SU-DHL-6 (cell line): ENCODE measurements around the gene RAI1.

Source experiments
- H2AFZ ChIP-seq: fragments of 200-600 bp; sonication (generic); 2 replicates; pipeline ENCODE4 v1.6.1; 2014; ENCODE audit warnings: low read depth, mild to moderate bottlenecking, moderate library complexity, mixed read lengths, antibody characterized with exemption, low read length; ENCODE audit not compliant: severe bottlenecking
- H3F3A ChIP-seq: fragments of 200-600 bp; shearing (Covaris generic); 2 replicates; pipeline ENCODE4 v1.6.0; 2016; ENCODE audit warnings: antibody characterized with exemption, mild to moderate bottlenecking; ENCODE audit not compliant: insufficient read depth
- H3K27ac ChIP-seq: fragments of 200-600 bp; sonication (generic); 2 replicates; pipeline ENCODE4 v1.5.1; 2016; ENCODE audit warnings: low read depth, mild to moderate bottlenecking, low read length, moderate library complexity, mixed read lengths
- H3K27me3 ChIP-seq: fragments of 200-600 bp; sonication (generic), shearing (Covaris generic); 2 replicates; pipeline ENCODE4 v1.6.0; 2014; ENCODE audit warnings: mild to moderate bottlenecking, low read length
- H3K36me3 ChIP-seq: fragments of 200-600 bp; sonication (generic); 2 replicates; pipeline ENCODE4 v1.6.1; 2014; ENCODE audit warnings: mild to moderate bottlenecking, low read length, mixed read lengths
- H3K4me2 ChIP-seq: fragments of 300-600, 200-600 bp; shearing (Covaris generic), sonication (generic); 2 replicates; pipeline ENCODE4 v1.6.0; 2014; ENCODE audit warnings: low read length, low read depth, mild to moderate bottlenecking; ENCODE audit not compliant: poor library complexity, severe bottlenecking
- H3K4me3 ChIP-seq: fragments of 200-600 bp; sonication (generic); 2 replicates; pipeline ENCODE4 v1.5.1; 2014; ENCODE audit warnings: antibody characterized with exemption, low read length, mild to moderate bottlenecking, mixed read lengths; ENCODE audit not compliant: insufficient read depth, poor library complexity, severe bottlenecking
- H3K79me2 ChIP-seq: fragments of 200-600 bp; sonication (generic); 2 replicates; pipeline ENCODE4 v1.6.1; 2014; ENCODE audit warnings: mild to moderate bottlenecking, low read length, moderate library complexity; ENCODE audit not compliant: insufficient read depth
- H3K9ac ChIP-seq: fragments of 200-600 bp; sonication (generic); 2 replicates; pipeline ENCODE4 v1.7.0; 2014; ENCODE audit warnings: mild to moderate bottlenecking, low read length
- H3K9me2 ChIP-seq: fragments of 200-600 bp; sonication (generic); replicated peaks from 2 replicates; pipeline ENCODE4 v1.6.1; 2014; ENCODE audit warnings: low read length; ENCODE audit not compliant: insufficient read depth
- H3K9me3 ChIP-seq: fragments of 200-600 bp; sonication (generic); 2 replicates; pipeline ENCODE4 v1.6.1; 2014; ENCODE audit warnings: low read length, mixed read lengths; ENCODE audit not compliant: insufficient read depth
- H4K20me1 ChIP-seq: fragments of 200-600 bp; sonication (generic); 2 replicates; pipeline ENCODE4 v1.6.1; 2014; ENCODE audit warnings: low read depth, mild to moderate bottlenecking, antibody characterized with exemption, low read length, moderate library complexity, mixed read lengths
- CTCF ChIP-seq: fragments of 200-600 bp; sonication (generic); IDR thresholded peaks from one replicate; pipeline ENCODE4 v1.5.1; 2017; ENCODE audit warnings: antibody characterized with exemption, mild to moderate bottlenecking, low read length, moderate library complexity; ENCODE audit not compliant: insufficient read depth, poor library complexity, severe bottlenecking
- EZH2phosphoT487 ChIP-seq: fragments of 200-600 bp; sonication (generic), shearing (Covaris generic); conservative IDR thresholded peaks from 2 replicates; pipeline ENCODE4 v1.6.1; 2018; ENCODE audit warnings: mild to moderate bottlenecking, antibody characterized with exemption, low read length, moderate library complexity, mixed read lengths

Gene RAI1

GRCh38 chr17:17732892-17733670, 51.8 kb downstream of the RAI1 start:
- Histone ChIP-seq H3K79me2 (no peaks in the 10 kb centered on the region), H3K27me3 (no peaks in the 10 kb centered on the region), H3K9ac (no peak overlapping the region), H3K9me3 (no peaks in the 10 kb centered on the region), H3K27ac (no peak overlapping the region), H3F3A (no peaks in the 10 kb centered on the region), H3K36me3 (no peaks in the 10 kb centered on the region), H3K9me2 (no peaks in the 10 kb centered on the region), H4K20me1 (no peaks in the 10 kb centered on the region), H3K4me2 (no peak overlapping the region), H3K4me3 (no peak overlapping the region), H2AFZ (no peak overlapping the region)
- TF ChIP-seq EZH2phosphoT487: no peak
- no peak for TF ChIP-seq CTCF

- no peak overlapping the region for H3K4me2 ChIP-seq
- H3K9me3 ChIP-seq: no peaks in the 10 kb centered on the region
- TF ChIP-seq EZH2phosphoT487 (no peak), CTCF (no peak)
- no peaks in the 10 kb centered on the region for H3K79me2 ChIP-seq
- no peaks in the 10 kb centered on the region for H3K36me3 ChIP-seq
- H2AFZ ChIP-seq: no peak overlapping the region
- H3K27ac ChIP-seq: no peak overlapping the region
- H3K9ac ChIP-seq: no peak overlapping the region
- H3F3A ChIP-seq: no peaks in the 10 kb centered on the region
- no peak overlapping the region for H3K4me3 ChIP-seq
- H4K20me1 ChIP-seq: no peaks in the 10 kb centered on the region
- H3K27me3 ChIP-seq: no peaks in the 10 kb centered on the region
- H3K9me2 ChIP-seq: no peaks in the 10 kb centered on the region
These were observed 55.2 kb downstream of the RAI1 start for GRCh38 chr17:17736205-17737183.

- Histone ChIP-seq H3K79me2 (no peaks in the 10 kb centered on the region), H3K27ac (no peak overlapping the region), H3K27me3 (no peaks in the 10 kb centered on the region), H3K4me3 (no peak overlapping the region), H3K4me2 (no peak overlapping the region), H4K20me1 (no peaks in the 10 kb centered on the region), H3K9me3 (no peaks in the 10 kb centered on the region), H3K36me3 (no peaks in the 10 kb centered on the region), H2AFZ (no peak overlapping the region), H3F3A (no peaks in the 10 kb centered on the region), H3K9me2 (no peaks in the 10 kb centered on the region), H3K9ac (no peak overlapping the region)
- TF ChIP-seq CTCF (no peak), EZH2phosphoT487 (no peak)
These were observed 57.0 kb downstream of the RAI1 start for GRCh38 chr17:17737961-17738894.
